ENCODE results near the gene OSER1. TPM values are rescaled to one million over a fixed set of nuclear protein-coding genes. Genes with fewer than 3 reads are reported as not detected.

Gene OSER1
- total RNA-seq, 4 donors from 2014 or later: 73.0 to 114 (median 94.5) TPM

GRCh38 chr20:44170816-44171410, 39.7 kb downstream of the OSER1 start:
- DNase-seq (no peak), ATAC-seq (no peak)
- Histone ChIP-seq H3K4me1 (peaks cover 85 to 87% of the 10 kb centered on the region in 2 donors), H3K4me3 (peak overlapping the region in 1 of 4 donors; percentile 2), H3K27ac (peak overlapping the region; percentile 92 to 98 (median 96)), H3K27me3 (no peaks in the 10 kb centered on the region), H3K9me3 (no peaks in the 10 kb centered on the region), H3K36me3 (no peaks in the 10 kb centered on the region)
- in situ Hi-C loops (cut with MboI; ENCODE audit: low sequenced_read_pairs in 4 of 4): no loop called here
- no peak for TF ChIP-seq POLR2A (IDR thresholded peaks at IDR 0.05)
- no peak for TF ChIP-seq CTCF (IDR thresholded peaks at IDR 0.05 in 4 of 5, conservative IDR thresholded peaks at IDR 0.05 in 1 of 5)
- intact Hi-C loops (cut with DNase I; ENCODE audit: low total_unique reads): no loop called here

DNA sequence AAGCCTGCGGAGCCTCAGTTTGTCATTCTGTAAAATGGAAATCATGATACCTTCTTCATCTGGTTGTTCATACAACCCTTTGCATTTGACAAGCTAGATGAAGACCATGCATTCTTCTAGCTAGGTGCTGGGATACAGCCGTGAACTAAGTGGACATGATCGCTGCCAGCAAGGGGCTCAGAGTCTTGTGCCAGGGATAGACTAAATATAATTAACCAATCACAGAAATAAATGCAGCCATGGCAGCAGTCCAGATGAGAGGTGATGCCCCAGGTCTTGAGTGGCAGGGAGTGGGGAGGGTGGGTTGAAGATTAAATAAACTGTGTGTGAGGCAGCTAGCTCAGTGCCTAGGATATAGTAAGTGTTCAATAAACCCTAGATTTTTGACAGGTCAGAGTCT, 42.8 kb downstream of the OSER1 start:
- Histone ChIP-seq H3K4me3 (no peak overlapping the region), H3K36me3 (no peaks in the 10 kb centered on the region), H3K27me3 (no peaks in the 10 kb centered on the region), H3K9me3 (no peaks in the 10 kb centered on the region), H3K4me1 (peaks cover 80 to 82% of the 10 kb centered on the region in 2 donors), H3K27ac (peak overlapping the region; percentile 92 to 98 (median 96))
- TF ChIP-seq POLR2A (IDR thresholded peaks at IDR 0.05): no peak
- TF ChIP-seq CTCF (IDR thresholded peaks at IDR 0.05 in 4 of 5, conservative IDR thresholded peaks at IDR 0.05 in 1 of 5): no peak
- no peak for ATAC-seq
- DNase-seq: no peak
- in situ Hi-C loops (cut with MboI; ENCODE audit: low sequenced_read_pairs in 4 of 4): no loop called here
- intact Hi-C loops (cut with DNase I; ENCODE audit: low total_unique reads): no loop called here

- peak; percentile 60 to 91 for DNase-seq
These were observed 44.1 kb downstream of the OSER1 start for GRCh38 chr20:44166477-44166876.

DNA sequence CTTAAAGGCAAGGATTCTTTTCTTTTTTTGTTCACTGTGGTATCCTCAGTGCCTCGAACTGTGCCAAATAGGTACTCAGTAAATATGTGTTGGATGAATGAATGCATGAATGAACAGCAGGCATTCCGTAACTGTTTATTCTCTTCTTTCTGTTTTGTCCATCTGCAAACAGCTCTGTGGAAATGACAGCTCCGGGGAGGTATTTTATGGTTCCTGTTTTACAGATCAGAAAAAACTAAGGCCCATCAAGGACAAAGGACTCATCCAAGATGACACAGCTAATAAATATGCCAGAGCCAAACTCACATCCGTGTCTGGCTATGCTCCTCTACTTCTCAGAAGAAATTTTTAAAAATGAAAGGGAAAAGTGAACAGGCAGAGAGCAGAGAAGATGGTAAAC, 44.6 kb downstream of the OSER1 start:
- ATAC-seq: peak; percentile 2 to 52
- H3K27me3 ChIP-seq: no peaks in the 10 kb centered on the region
- in situ Hi-C loops (cut with MboI; ENCODE audit: low sequenced_read_pairs in 4 of 4) (no loop called here), intact Hi-C loops (cut with DNase I; ENCODE audit: low total_unique reads) (no loop called here)
- H3K27ac ChIP-seq: peak overlapping the region; percentile 92 to 98 (median 96)
- H3K36me3 ChIP-seq: no peaks in the 10 kb centered on the region
- H3K9me3 ChIP-seq: no peaks in the 10 kb centered on the region
- peak overlapping the region; percentile 11 to 33 (median 26) for H3K4me3 ChIP-seq
- peaks cover 70 to 71% of the 10 kb centered on the region in 2 donors for H3K4me1 ChIP-seq
- no peak for TF ChIP-seq POLR2A (IDR thresholded peaks at IDR 0.05)
- TF ChIP-seq CTCF (IDR thresholded peaks at IDR 0.05 in 4 of 5, conservative IDR thresholded peaks at IDR 0.05 in 1 of 5): no peak
- DNase-seq: no peak

More at GRCh38 chr20:44166477-44166876, 44.1 kb downstream of the OSER1 start:
- intact Hi-C loops (cut with DNase I; ENCODE audit: low total_unique reads): no loop called here
- H3K27ac ChIP-seq: peak overlapping the region; percentile 92 to 98 (median 96)
- TF ChIP-seq CTCF (IDR thresholded peaks at IDR 0.05 in 4 of 5, conservative IDR thresholded peaks at IDR 0.05 in 1 of 5): no peak
- peak; percentile 43 to 47 for TF ChIP-seq POLR2A (IDR thresholded peaks at IDR 0.05)
- in situ Hi-C loops (cut with MboI; ENCODE audit: low sequenced_read_pairs in 4 of 4): no loop called here
- no peaks in the 10 kb centered on the region for H3K9me3 ChIP-seq
- no peaks in the 10 kb centered on the region for H3K36me3 ChIP-seq
- peak overlapping the region; percentile 11 to 33 (median 26) for H3K4me3 ChIP-seq
- ATAC-seq: peak; percentile 89 to 96
- H3K27me3 ChIP-seq: no peaks in the 10 kb centered on the region
- H3K4me1 ChIP-seq: peaks cover 73 to 75% of the 10 kb centered on the region in 2 donors

Data from gastrocnemius medialis (tissue), 4 donors.